Measurements from ENCODE around the gene QSER1. TPM values are rescaled to one million over a fixed set of nuclear protein-coding genes. Genes with fewer than 3 reads are reported as not detected.

The QSER1 gene
- total and polyA plus RNA-seq, 9 of the 15 experiments (the other 6 are each of a cell fraction or from before 2014, with no cell fraction given) = 5.8 to 33.6 (median 22.3) TPM

GRCh38 chr11:32991427-32991826 is 98.8 kb downstream of the QSER1 start:
- Histone ChIP-seq H3K27ac (ENCODE audit: extremely low read depth, low read depth, low read length) (no peak overlapping the region), H3K27me3 (ENCODE audit: control insufficient read depth in 2 of 2, insufficient read depth in 2 of 2, low read length in 2 of 2) (peaks cover 0 to 8% of the 10 kb centered on the region in 2 experiments; a peak in 3 of 5 replicates), H3K36me3 (ENCODE audit: control insufficient read depth, insufficient read depth, low read length) (no peaks in the 10 kb centered on the region), H3K4me1 (replicated peaks in 1 of 2; ENCODE audit: control insufficient read depth in 2 of 2, insufficient read depth in 2 of 2, low read length in 2 of 2) (no peaks in the 10 kb centered on the region), H3K4me2 (ENCODE audit: insufficient read depth, low read length) (no peak overlapping the region), H3K4me3 (no peak overlapping the region), H3K9me3 (replicated peaks; ENCODE audit: control insufficient read depth, insufficient read depth, low read depth, low read length) (0 out of 2 replicates have a peak, but pooled peaks cover 2% of the 10 kb centered on the region), H2AFZ (ENCODE audit: low read depth, low read length) (no peak overlapping the region), H4K20me1 (replicated peaks; ENCODE audit: control insufficient read depth, insufficient read depth, low read length) (no peaks in the 10 kb centered on the region), H3K9me1 (ENCODE audit: control insufficient read depth, insufficient read depth, low read length) (no peaks in the 10 kb centered on the region), H3K79me2 (ENCODE audit: control insufficient read depth, insufficient read depth, low read length) (no peaks in the 10 kb centered on the region), H3K9ac (ENCODE audit: insufficient read depth in 1 of 2, low read depth in 2 of 2, low read length in 2 of 2) (no peak overlapping the region)
- intact Hi-C loops (cut with micrococcal nuclease) = no loop called here
- CTCF ChIA-PET (ENCODE audit: low intra/inter-chr PET ratio) = no interaction called here
- FAIRE-seq (no peak), DNase-seq (ENCODE audit: extremely low read depth in 1 of 4, low spot score in 3 of 4) (no peak), ATAC-seq (no peak)
- 2% methylated on average over 3 of the region's 3 CpGs for WGBS (ENCODE audit: insufficient coverage, low coverage, missing lambda C conversion rate)
- in situ Hi-C loops (cut with MboI) = no loop called here
- no peak for TF ChIP-seq NFRKB (IDR thresholded peaks at IDR 0.05; ENCODE audit: low read depth)
- TF ChIP-seq ZBTB1 (CRISPR knock-in tag; IDR thresholded peaks at IDR 0.05; ENCODE audit: borderline replicate concordance, low read depth) = no peak
- no peak for TF ChIP-seq ZNF274 (IDR thresholded peaks at IDR 0.05; ENCODE audit: borderline replicate concordance, low read depth, low read length)
- no peak for TF ChIP-seq RCOR1 (IDR thresholded peaks at IDR 0.05; ENCODE audit: borderline replicate concordance in 1 of 2, low read depth in 2 of 2, low read length in 2 of 2)
- peak; percentile 89 for TF ChIP-seq ZNF316 (IDR thresholded peaks at IDR 0.05)
- TF ChIP-seq MAFF (IDR thresholded peaks at IDR 0.05; ENCODE audit: low read length) = peak; percentile 48
- peak; percentile 69 for TF ChIP-seq C11orf30 (IDR thresholded peaks at IDR 0.05; ENCODE audit: low read depth)
- TF ChIP-seq EP300 (IDR thresholded peaks at IDR 0.05; ENCODE audit: low read length) = no peak
- no peak for TF ChIP-seq ZHX1 (conservative IDR thresholded peaks at IDR 0.05; ENCODE audit: low read length)
- TF ChIP-seq GABPB1 (CRISPR knock-in tag; IDR thresholded peaks at IDR 0.05) = no peak
- TF ChIP-seq ZNF57 (CRISPR knock-in tag; IDR thresholded peaks at IDR 0.05) = no peak
- peak; percentile 33; the same call in 1 of the 2 replicates for TF ChIP-seq MAFK (IDR thresholded peaks at IDR 0.05; ENCODE audit: low read length)
- peak; percentile 81 for TF ChIP-seq MAFG (tag; conservative IDR thresholded peaks at IDR 0.05)
- no peak for TF ChIP-seq ELF1 (tag; IDR thresholded peaks at IDR 0.05)
- TF ChIP-seq ATF2 (CRISPR knock-in tag; IDR thresholded peaks at IDR 0.05) = no peak
- POLR2A ChIA-PET = no interaction called here
- no TSS peak for BruUV-seq (replicated peaks)
